Choroid plexus epithelial cell (primary cell): ENCODE measurements around the gene PAK6.

ENCODE experiments used
- DNase-seq: peaks from one replicate; pipeline ENCODE4 v3.0.0-alpha.2; 2010; ENCODE audit warnings: low read depth
- H3K4me3 ChIP-seq: 2 replicates; pipeline ENCODE4 v1.5.1; 2011; ENCODE audit warnings: low read depth, mild to moderate bottlenecking, control low read depth, low read length, moderate library complexity
- TF ChIP-seq, protein P1 (sequence below): conservative IDR thresholded peaks from 2 replicates; pipeline ENCODE4 v1.5.1; 2011; ENCODE audit warnings: low read depth, mild to moderate bottlenecking, control low read depth, inconsistent platforms, low read length, moderate library complexity

The PAK6 gene

GRCh38 chr15:40251486-40252140 lies 12.8 kb downstream of the PAK6 start:
- no peak overlapping the region for H3K4me3 ChIP-seq
- DNase-seq = no peak
- TF ChIP-seq, protein P1, sequence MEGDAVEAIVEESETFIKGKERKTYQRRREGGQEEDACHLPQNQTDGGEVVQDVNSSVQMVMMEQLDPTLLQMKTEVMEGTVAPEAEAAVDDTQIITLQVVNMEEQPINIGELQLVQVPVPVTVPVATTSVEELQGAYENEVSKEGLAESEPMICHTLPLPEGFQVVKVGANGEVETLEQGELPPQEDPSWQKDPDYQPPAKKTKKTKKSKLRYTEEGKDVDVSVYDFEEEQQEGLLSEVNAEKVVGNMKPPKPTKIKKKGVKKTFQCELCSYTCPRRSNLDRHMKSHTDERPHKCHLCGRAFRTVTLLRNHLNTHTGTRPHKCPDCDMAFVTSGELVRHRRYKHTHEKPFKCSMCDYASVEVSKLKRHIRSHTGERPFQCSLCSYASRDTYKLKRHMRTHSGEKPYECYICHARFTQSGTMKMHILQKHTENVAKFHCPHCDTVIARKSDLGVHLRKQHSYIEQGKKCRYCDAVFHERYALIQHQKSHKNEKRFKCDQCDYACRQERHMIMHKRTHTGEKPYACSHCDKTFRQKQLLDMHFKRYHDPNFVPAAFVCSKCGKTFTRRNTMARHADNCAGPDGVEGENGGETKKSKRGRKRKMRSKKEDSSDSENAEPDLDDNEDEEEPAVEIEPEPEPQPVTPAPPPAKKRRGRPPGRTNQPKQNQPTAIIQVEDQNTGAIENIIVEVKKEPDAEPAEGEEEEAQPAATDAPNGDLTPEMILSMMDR = no peak

DNA sequence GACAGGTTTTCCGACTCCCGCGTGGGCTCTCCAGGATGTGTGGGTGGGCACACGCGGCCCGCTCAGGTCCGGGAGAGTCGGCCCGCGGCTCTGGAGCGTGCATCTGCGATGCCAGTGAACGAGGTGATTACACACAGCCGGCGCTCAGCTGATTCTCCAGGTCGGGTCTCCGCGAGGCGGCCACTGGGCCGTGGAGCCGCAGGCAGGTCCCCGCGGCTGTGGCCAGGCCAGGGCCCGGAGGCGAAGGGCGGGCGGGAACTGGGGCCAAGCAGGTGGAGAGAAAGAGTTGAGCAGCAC lies 13.2 kb downstream of the PAK6 start:
- no peak for DNase-seq

DNA sequence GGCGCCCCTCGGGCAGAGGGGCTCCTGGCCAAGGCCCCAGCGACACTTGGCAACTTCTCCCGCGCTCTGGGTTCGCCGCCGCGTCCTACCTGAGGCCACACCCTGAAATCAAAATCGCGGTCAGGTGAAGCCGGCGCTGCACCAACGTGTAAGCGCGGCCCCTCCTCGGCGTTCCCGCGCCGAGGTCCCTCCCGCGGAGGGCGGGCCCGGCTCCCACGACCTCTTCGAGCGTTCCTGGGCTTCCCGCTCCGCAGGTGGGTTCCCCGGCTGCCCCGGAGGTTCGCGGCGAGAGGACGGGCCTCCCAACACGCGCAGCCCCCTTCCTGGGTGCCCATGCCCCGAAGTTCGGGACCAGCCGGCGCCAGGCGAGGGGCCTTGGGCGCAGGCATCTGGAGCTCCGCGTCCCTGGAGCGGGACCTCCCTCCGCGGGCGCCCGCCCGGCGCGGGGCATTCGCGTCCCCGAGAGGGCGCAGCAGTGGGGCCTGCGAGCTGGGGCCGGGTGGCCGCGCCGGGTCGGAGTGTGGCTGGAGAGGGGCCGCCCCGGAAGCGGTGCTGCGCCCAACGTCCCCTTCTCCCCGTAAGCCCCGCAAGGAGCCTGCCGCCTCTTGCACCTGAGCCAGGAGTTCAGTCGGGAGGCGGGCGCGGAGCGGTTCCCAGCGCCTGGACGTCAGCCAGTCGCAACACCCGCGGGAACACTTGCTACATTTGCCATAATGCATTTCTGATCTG lies 13.7 kb downstream of the PAK6 start:
- TF ChIP-seq, protein P1 = no peak
- peak; percentile 23 for DNase-seq
- H3K4me3 ChIP-seq = peak overlapping the region; percentile 54

More for the DNA sequence above, 13.2 kb downstream of the PAK6 start:
- H3K4me3 ChIP-seq = no peak overlapping the region
- TF ChIP-seq, protein P1 = no peak

DNA sequence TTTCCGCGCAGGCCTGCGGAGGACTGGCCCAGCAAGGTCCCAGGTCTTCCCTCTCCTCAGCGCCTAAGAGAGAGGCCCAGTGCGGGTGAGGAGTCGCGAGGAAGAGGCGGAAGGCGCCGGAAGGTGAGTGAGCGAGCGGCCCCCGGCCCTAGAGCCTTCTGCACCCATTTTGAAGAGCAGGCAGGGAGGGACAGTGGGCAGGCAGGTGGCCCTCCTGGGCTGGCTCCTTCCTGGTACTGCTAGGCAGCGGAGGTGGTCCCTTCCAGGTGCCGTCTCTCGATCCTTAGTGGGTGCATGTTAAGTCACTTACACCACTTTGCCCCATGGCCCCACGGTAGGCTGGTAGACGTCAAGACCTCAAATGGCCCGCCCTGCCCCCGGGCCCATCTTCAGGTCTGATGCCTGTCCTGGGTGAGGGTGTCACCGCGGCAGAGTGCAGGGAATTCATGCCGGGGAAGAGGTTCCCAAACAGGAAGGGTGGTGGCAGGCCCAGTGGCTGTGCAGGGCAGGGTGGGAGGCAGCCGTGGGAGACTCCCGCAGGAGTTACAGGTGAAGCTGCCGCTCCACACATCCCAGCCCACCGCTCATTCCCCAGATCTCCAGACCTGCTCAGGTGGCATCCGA lies 14.4 kb downstream of the PAK6 start:
- H3K4me3 ChIP-seq = peak overlapping the region; percentile 54
- DNase-seq = no peak
- TF ChIP-seq, protein P1 = no peak

- TF ChIP-seq, protein P1 = no peak
- H3K4me3 ChIP-seq = no peak overlapping the region
- no peak for DNase-seq
Measured at GRCh38 chr15:40254452-40254851, 15.6 kb downstream of the PAK6 start.

DNA sequence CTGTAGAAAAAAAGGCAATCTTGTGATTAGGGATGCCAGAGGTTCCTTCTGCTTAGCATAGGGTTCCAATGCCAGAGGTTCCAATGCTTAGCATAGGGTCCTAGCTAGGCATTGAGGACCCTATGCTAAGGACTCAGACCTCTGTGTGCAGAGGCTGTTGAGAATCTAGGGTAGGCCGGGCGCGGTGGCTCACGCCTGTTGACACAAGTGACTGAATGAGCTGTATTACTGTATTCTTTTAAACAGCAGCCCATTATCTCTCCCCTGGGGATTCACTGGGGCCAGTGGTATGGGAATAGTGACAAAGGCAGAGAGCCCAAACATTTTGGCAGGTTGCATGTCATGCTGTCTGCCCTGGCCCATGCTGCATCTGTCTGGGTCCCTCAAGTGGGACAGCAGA lies 16.2 kb downstream of the PAK6 start:
- TF ChIP-seq, protein P1 = no peak
- no peak for DNase-seq
- no peak overlapping the region for H3K4me3 ChIP-seq
